Naive thymus-derived CD4-positive, alpha-beta T cell (primary cell): ENCODE results near the gene CKB. TPM values are rescaled to one million over a fixed set of nuclear protein-coding genes. Genes with fewer than 3 reads are reported as not detected.
A peak's percentile ranks its signal among the peaks of the same experiment; 100 is the strongest.

Source experiments
- ATAC-seq: fragments of 150-1000 bp; cut with Tn5 transposase; 2 replicates; pipeline ENCODE4 v1.10.0; 2021; ENCODE audit warnings: mild to moderate bottlenecking, moderate library complexity
- CTCF ChIA-PET: fragments of 350-600 bp; sonication (Branson Sonifier 250); formaldehyde crosslinking; loops from one replicate; lab custom pipeline; 2021; ENCODE audit warnings: antibody characterized with exemption; lab: Charles Lee
- POLR2A ChIA-PET: fragments of 350-600 bp; sonication (Branson Sonifier 250); formaldehyde crosslinking; loops from one replicate; lab custom pipeline; 2021; ENCODE audit warnings: antibody characterized with exemption, inconsistent platforms; lab: Charles Lee
- DNase-seq, 9 donors: peaks; one replicate each; pipeline versions ENCODE4 v3.0.0 to v3.0.0-alpha.2; 2020 to 2022; ENCODE audit warnings: mixed read lengths in 1 of 9
- H3K27ac ChIP-seq: one replicate; pipeline ENCODE4 v1.7.0; 2013; ENCODE audit warnings: mild to moderate bottlenecking, low read depth, low read length, moderate library complexity
- H3K27me3 ChIP-seq, 2 donors: one replicate each; pipeline ENCODE4 v1.7.0; 2013; ENCODE audit warnings: low read length in 2 of 2, mild to moderate bottlenecking in 2 of 2, moderate library complexity in 2 of 2; ENCODE audit not compliant: control insufficient read depth in 2 of 2, insufficient read depth in 2 of 2
- H3K36me3 ChIP-seq, 3 experiments: 1 replicate in 2 of 3; 2 replicates in 1 of 3; pipeline ENCODE4 v1.7.0; 2013; ENCODE audit warnings: low read length in 3 of 3, mild to moderate bottlenecking in 3 of 3, moderate library complexity in 1 of 3; ENCODE audit not compliant: insufficient read depth in 3 of 3, control insufficient read depth in 2 of 3
- H3K4me1 ChIP-seq, 2 donors: one replicate each; pipeline ENCODE4 v1.7.0; 2013; ENCODE audit warnings: low read length in 2 of 2, mild to moderate bottlenecking in 2 of 2, moderate library complexity in 1 of 2; ENCODE audit not compliant: control insufficient read depth in 2 of 2, insufficient read depth in 2 of 2
- H3K4me3 ChIP-seq: 2 replicates; pipeline ENCODE4 v1.7.0; 2013; ENCODE audit warnings: mild to moderate bottlenecking, low read length
- H3K9me3 ChIP-seq, 3 experiments: 1 replicate in 2 of 3; 2 replicates in 1 of 3; pipeline ENCODE4 v1.7.0; 2013; ENCODE audit warnings: low read length in 3 of 3; ENCODE audit not compliant: control insufficient read depth in 2 of 3
- H3K27ac Mint-ChIP-seq, 9 donors: one replicate each; pipeline ENCODE4 v1.8.0; 2020 to 2022; ENCODE audit warnings: mixed read lengths in 9 of 9, mild to moderate bottlenecking in 8 of 9, moderate library complexity in 5 of 9, inconsistent platforms in 2 of 9
- H3K27me3 Mint-ChIP-seq, 5 donors: one replicate each; pipeline ENCODE4 v1.8.0; 2021 to 2022; ENCODE audit warnings: mixed read lengths in 5 of 5, mild to moderate bottlenecking in 1 of 5
- H3K36me3 Mint-ChIP-seq, 5 donors: one replicate each; pipeline ENCODE4 v1.8.0; 2020 to 2022; ENCODE audit warnings: mixed read lengths in 5 of 5, mild to moderate bottlenecking in 3 of 5, inconsistent platforms in 1 of 5
- H3K4me1 Mint-ChIP-seq, 7 donors: one replicate each; pipeline ENCODE4 v1.8.0; 2020 to 2022; ENCODE audit warnings: mixed read lengths in 7 of 7, mild to moderate bottlenecking in 3 of 7, inconsistent platforms in 1 of 7
- H3K4me3 Mint-ChIP-seq, 10 donors: one replicate each; pipeline ENCODE4 v1.8.0; 2020 to 2022; ENCODE audit warnings: mild to moderate bottlenecking in 10 of 10, mixed read lengths in 10 of 10, moderate library complexity in 6 of 10, inconsistent platforms in 2 of 10
- H3K9me3 Mint-ChIP-seq, 11 donors: one replicate each; pipeline ENCODE4 v1.8.0; 2020 to 2022; ENCODE audit warnings: mixed read lengths in 11 of 11, mild to moderate bottlenecking in 4 of 11, inconsistent platforms in 1 of 11, moderate library complexity in 1 of 11
- intact Hi-C, 2 donors: fragments of 100-400 bp; cut with micrococcal nuclease; formaldehyde crosslinking; loops; one replicate each; pipeline ENCODE4 v1.15.1; 2023
- polyA plus RNA-seq, 2 donors: library from polyadenylated mRNA; unstranded; fragments of 300-500 nt; fragmentation: Illumina TruSeq; gene quantifications; one replicate each; pipeline ENCODE4 v1.2.3, GENCODE V29; 2021
- total RNA-seq, 6 experiments: library from RNA in 5 of 6; stranded (reverse) in 5 of 6; gene quantifications; 1 replicate in 5 of 6; 2 replicates in 1 of 6; pipeline ENCODE4 v1.2.3 and lab custom pipeline; 2021 to 2026

The CKB gene
- total RNA-seq (10 to 100 TPM in 1 of 5 experiments, 1 to 10 TPM in 4; 1.4 to 19.8 (median 2.5) TPM), polyA plus RNA-seq (under 1 TPM in 1 of 2 donors, not detected in 1; 0.40 TPM), total RNA-seq (lab: John Stamatoyannopoulos, UW) (3.5 reads per million, percentile 18 among the genes with 10 or more reads in this experiment)

GRCh38 chr14:103522649-103523574 is at the start of gene CKB:
Gene CKB (minus strand): TSS chr14:103522830. CDS start chr14:103522493, 337 bp downstream.
- intact Hi-C loops = loop anchor here in 1 of 2 donors (5.0 kb wide), 1 partner anchor 194 kb away; the partner anchor contains the start of genes XRCC3 and ZFYVE21
- ChIA-PET POLR2A (interaction anchor here (0.7 to 1.1 kb wide), 3 partner anchors 11 to 39 kb away, joined by 3 to 4 read pairs (median 3); partner anchors contain the start of gene BAG5), CTCF (no interaction called here)
- Histone ChIP-seq H3K4me3 (peak within 1 kb of the TSS; percentile 54), H3K27me3 (no peaks in the 10 kb centered on the region), H3K36me3 (no peaks in the 10 kb centered on the region), H3K27ac (peak within 1 kb of the TSS; percentile 6), H3K9me3 (no peaks in the 10 kb centered on the region), H3K4me1 (peaks cover 7 to 18% of the 10 kb centered on the region in 2 donors)
- Mint-ChIP-seq H3K4me3 (peak within 1 kb of the TSS; percentile 40 to 75 (median 54)), H3K27me3 (peaks cover 0 to 34% (median 6%) of the 10 kb centered on the region in 5 donors), H3K27ac (peak within 1 kb of the TSS in 2 of 9 donors; percentile 9 to 29), H3K9me3 (no peaks in the 10 kb centered on the region), H3K4me1 (peaks cover 8 to 27% (median 20%) of the 10 kb centered on the region in 7 donors), H3K36me3 (no peaks in the 10 kb centered on the region)
- DNase-seq (peak in 1 of 9 donors; percentile 51), ATAC-seq (no peak)

- Mint-ChIP-seq H3K27ac (no peak overlapping the region), H3K36me3 (peaks cover 2 to 7% (median 2%) of the 10 kb centered on the region in 5 donors), H3K4me3 (no peak overlapping the region), H3K9me3 (no peaks in the 10 kb centered on the region), H3K27me3 (no peaks in the 10 kb centered on the region), H3K4me1 (peaks cover 0 to 28% (median 16%) of the 10 kb centered on the region in 7 donors)
- no peaks in the 10 kb centered on the region for H3K9me3 ChIP-seq
- intact Hi-C loops = no loop called here
- DNase-seq (no peak), ATAC-seq (no peak)
- H3K4me3 ChIP-seq = no peak overlapping the region
- CTCF ChIA-PET = interaction anchor here (0.7 kb wide), 1 partner anchor 110 kb away, joined by 3 read pairs; no protein-coding TSS in a partner anchor
- no peaks in the 10 kb centered on the region for H3K27me3 ChIP-seq
- POLR2A ChIA-PET = no interaction called here
- H3K27ac ChIP-seq = no peak overlapping the region
- no peaks in the 10 kb centered on the region for H3K4me1 ChIP-seq
- peaks cover 0 to 14% (median 0%) of the 10 kb centered on the region in 3 experiments for H3K36me3 ChIP-seq
Measured at GRCh38 chr14:103569408-103569807, 46.8 kb upstream of the CKB start.

- Histone ChIP-seq H3K4me3 (no peak overlapping the region), H3K27ac (no peak overlapping the region), H3K36me3 (peaks cover 0 to 10% (median 0%) of the 10 kb centered on the region in 3 experiments), H3K27me3 (no peaks in the 10 kb centered on the region), H3K9me3 (no peaks in the 10 kb centered on the region), H3K4me1 (peaks cover 3% of the 10 kb centered on the region in 2 donors)
- Mint-ChIP-seq H3K9me3 (no peaks in the 10 kb centered on the region), H3K27ac (no peak overlapping the region), H3K4me3 (no peak overlapping the region), H3K36me3 (peaks cover 0 to 4% (median 0%) of the 10 kb centered on the region in 5 donors), H3K27me3 (no peaks in the 10 kb centered on the region), H3K4me1 (peaks cover 0 to 31% (median 19%) of the 10 kb centered on the region in 7 donors)
- CTCF ChIA-PET = interaction anchor here (0.7 kb wide), 1 partner anchor 111 kb away, joined by 3 read pairs; no protein-coding TSS in a partner anchor
- ATAC-seq = no peak
- intact Hi-C loops = no loop called here
- POLR2A ChIA-PET = no interaction called here
- DNase-seq = no peak
Measured at GRCh38 chr14:103568952-103569351, 46.3 kb upstream of the CKB start.

GRCh38 chr14:103563844-103564505 is 41.3 kb upstream of the CKB start:
- ChIA-PET POLR2A (interaction anchor here (0.6 kb wide), 1 partner anchor 1494 kb away, joined by 4 read pairs; no protein-coding TSS in a partner anchor), CTCF (interaction anchor here (0.6 kb wide), 2 partner anchors 43 to 62 kb away, joined by 3 read pairs; no protein-coding TSS in a partner anchor)
- Mint-ChIP-seq H3K27me3 (no peaks in the 10 kb centered on the region), H3K4me1 (peaks cover 36 to 66% (median 55%) of the 10 kb centered on the region in 7 donors), H3K4me3 (peak overlapping the region; percentile 82 to 98 (median 94)), H3K9me3 (peaks cover 0 to 1% (median 0%) of the 10 kb centered on the region in 11 donors), H3K27ac (peak overlapping the region; percentile 49 to 93 (median 88)), H3K36me3 (peaks cover 0 to 10% (median 5%) of the 10 kb centered on the region in 5 donors)
- DNase-seq (no peak), ATAC-seq (no peak)
- Histone ChIP-seq H3K4me3 (peak overlapping the region; percentile 91), H3K27me3 (no peaks in the 10 kb centered on the region), H3K9me3 (no peaks in the 10 kb centered on the region), H3K27ac (peak overlapping the region; percentile 87), H3K36me3 (peaks cover 8 to 30% (median 11%) of the 10 kb centered on the region in 3 experiments), H3K4me1 (peaks cover 32 to 37% of the 10 kb centered on the region in 2 donors)
- intact Hi-C loops = loop anchor here (2.0 to 5.0 kb wide), 4 partner anchors 35 to 358 kb away; partner anchors contain the start of genes KLC1 (in 2 of the 2) and TRMT61A (in 1 of the 2)

GRCh38 chr14:103563226-103563620 is 40.6 kb upstream of the CKB start:
- intact Hi-C loops = loop anchor here (2.0 to 5.0 kb wide), 4 partner anchors 34 to 359 kb away; partner anchors contain the start of genes KLC1 (in 2 of the 2) and TRMT61A (in 1 of the 2)
- Histone ChIP-seq H3K9me3 (no peaks in the 10 kb centered on the region), H3K4me1 (peaks cover 32 to 38% of the 10 kb centered on the region in 2 donors), H3K4me3 (peak overlapping the region; percentile 91), H3K27me3 (no peaks in the 10 kb centered on the region), H3K27ac (peak overlapping the region; percentile 87), H3K36me3 (peaks cover 8 to 36% (median 11%) of the 10 kb centered on the region in 3 experiments)
- Mint-ChIP-seq H3K9me3 (peaks cover 0 to 1% (median 0%) of the 10 kb centered on the region in 11 donors), H3K36me3 (peaks cover 0 to 10% (median 5%) of the 10 kb centered on the region in 5 donors), H3K27me3 (no peaks in the 10 kb centered on the region), H3K4me3 (peak overlapping the region; percentile 82 to 98 (median 94)), H3K27ac (peak overlapping the region; percentile 84 to 93 (median 88)), H3K4me1 (peaks cover 43 to 73% (median 63%) of the 10 kb centered on the region in 7 donors)
- ChIA-PET CTCF (interaction anchor here (0.6 kb wide), 2 partner anchors 42 to 62 kb away, joined by 3 read pairs; no protein-coding TSS in a partner anchor), POLR2A (no interaction called here)
- ATAC-seq (no peak), DNase-seq (no peak)
